GM21737 (cell line): ENCODE data around the gene PLEKHH2.

Source experiments
- ATAC-seq: cut with Tn5 transposase; IDR thresholded peaks from one replicate; pipeline ENCODE4 v1.9.1; 2021; ENCODE audit warnings: mild to moderate bottlenecking, moderate library complexity; ENCODE audit not compliant: unreplicated experiment

The PLEKHH2 gene

GRCh38 chr2:43758739-43759138 lies 121.7 kb downstream of the PLEKHH2 start:
- ATAC-seq = no peak

GRCh38 chr2:43759195-43759594 lies 122.1 kb downstream of the PLEKHH2 start:
- no peak for ATAC-seq

- ATAC-seq = no peak
These were observed 125.2 kb downstream of the PLEKHH2 start for GRCh38 chr2:43762286-43762685.

- no peak for ATAC-seq
These were observed 126.0 kb downstream of the PLEKHH2 start for GRCh38 chr2:43763091-43763490.

- ATAC-seq = no peak
These were observed 127.1 kb downstream of the PLEKHH2 start for GRCh38 chr2:43764086-43764705.

GRCh38 chr2:43766006-43766405 lies 128.9 kb downstream of the PLEKHH2 start:
- no peak for ATAC-seq

- ATAC-seq = peak; percentile 99
These were observed 137.0 kb downstream of the PLEKHH2 start, which contains the start of gene DYNC2LI1 for GRCh38 chr2:43773876-43774613. DYNC2LI1 (plus strand) TSS chr2:43774039; CDS start chr2:43774139, 100 bp downstream.

GRCh38 chr2:43774617-43775016 lies 137.6 kb downstream of the PLEKHH2 start:
- ATAC-seq = no peak

GRCh38 chr2:43776324-43776723 lies 139.3 kb downstream of the PLEKHH2 start:
- no peak for ATAC-seq

GRCh38 chr2:43777306-43777926 lies 140.4 kb downstream of the PLEKHH2 start:
- no peak for ATAC-seq

- ATAC-seq = no peak
These were observed 141.2 kb downstream of the PLEKHH2 start for GRCh38 chr2:43778233-43778632.

- ATAC-seq = no peak
These were observed 150.8 kb downstream of the PLEKHH2 start for GRCh38 chr2:43787895-43788294.

- no peak for ATAC-seq
These were observed 151.6 kb downstream of the PLEKHH2 start for GRCh38 chr2:43788646-43789045.

- no peak for ATAC-seq
These were observed 153.1 kb downstream of the PLEKHH2 start for GRCh38 chr2:43790147-43790546.

GRCh38 chr2:43791035-43791765 lies 154.1 kb downstream of the PLEKHH2 start:
- ATAC-seq = no peak

- no peak for ATAC-seq
These were observed 155.6 kb downstream of the PLEKHH2 start for GRCh38 chr2:43792653-43793052.

- ATAC-seq = no peak
These were observed 157.9 kb downstream of the PLEKHH2 start for GRCh38 chr2:43794956-43795355.

- no peak for ATAC-seq
These were observed 159.1 kb downstream of the PLEKHH2 start for GRCh38 chr2:43796206-43796605.

GRCh38 chr2:43798300-43798699 lies 161.2 kb downstream of the PLEKHH2 start:
- no peak for ATAC-seq

- no peak for ATAC-seq
These were observed 163.8 kb downstream of the PLEKHH2 start for GRCh38 chr2:43800894-43801293.

- ATAC-seq = no peak
These were observed 165.1 kb downstream of the PLEKHH2 start for GRCh38 chr2:43802135-43802534.
